Endometrial microvascular endothelial cells (primary cell): Measurements from ENCODE around the gene HLCS. TPM values are rescaled to one million over a fixed set of nuclear protein-coding genes. Genes with fewer than 3 reads are reported as not detected.

ENCODE experiments used
- in situ Hi-C: cut with HindIII; loops from 2 replicates; pipeline ENCODE4 v1.10.0; 2017; ENCODE audit warnings: low sequenced_read_pairs, low pct_unique_long_range_greater_than_20kb; ENCODE audit errors: inconsistent ontology term
- total RNA-seq: library from RNA; depleted of rRNA; stranded (reverse); fragments of >200 nt; gene quantifications from one replicate; pipeline ENCODE4 v1.2.3, GENCODE V29; 2015; ENCODE audit errors: inconsistent ontology term

HLCS gene
- total RNA-seq, 1 donor from 2014 or later = 29.3 TPM

- in situ Hi-C loops = no loop called here
Measured at GRCh38 chr21:36803051-36803645, 163.3 kb downstream of the HLCS start.

GRCh38 chr21:36800734-36801133, 165.7 kb downstream of the HLCS start:
- in situ Hi-C loops = no loop called here

- in situ Hi-C loops = no loop called here
Measured at GRCh38 chr21:36799869-36800268, 166.6 kb downstream of the HLCS start.

GRCh38 chr21:36798491-36798890, 168.0 kb downstream of the HLCS start:
- in situ Hi-C loops = no loop called here

- in situ Hi-C loops = no loop called here
Measured at GRCh38 chr21:36796070-36796469, 170.4 kb downstream of the HLCS start.

GRCh38 chr21:36792505-36792967, 173.9 kb downstream of the HLCS start:
- in situ Hi-C loops = no loop called here

- in situ Hi-C loops = no loop called here
Measured at GRCh38 chr21:36791695-36792470, 174.6 kb downstream of the HLCS start.

- in situ Hi-C loops = no loop called here
Measured at GRCh38 chr21:36791180-36791579, 175.3 kb downstream of the HLCS start.

GRCh38 chr21:36790616-36791015, 175.9 kb downstream of the HLCS start:
- in situ Hi-C loops = no loop called here

- in situ Hi-C loops = no loop called here
Measured at GRCh38 chr21:36788120-36788638, 178.3 kb downstream of the HLCS start.

- in situ Hi-C loops = no loop called here
Measured at GRCh38 chr21:36786186-36786585, 180.3 kb downstream of the HLCS start.

- in situ Hi-C loops = no loop called here
Measured at GRCh38 chr21:36785615-36786014, 180.9 kb downstream of the HLCS start.

- in situ Hi-C loops = no loop called here
Measured at GRCh38 chr21:36784947-36785346, 181.5 kb downstream of the HLCS start.

- in situ Hi-C loops = no loop called here
Measured at GRCh38 chr21:36783612-36784374, 182.7 kb downstream of the HLCS start.

- in situ Hi-C loops = no loop called here
Measured at GRCh38 chr21:36780861-36781260, 185.6 kb downstream of the HLCS start.

- in situ Hi-C loops = no loop called here
Measured at GRCh38 chr21:36776981-36777617, 189.4 kb downstream of the HLCS start.

GRCh38 chr21:36773995-36774394, 192.5 kb downstream of the HLCS start:
- in situ Hi-C loops = no loop called here

- in situ Hi-C loops = no loop called here
Measured at GRCh38 chr21:36773117-36773516, 193.4 kb downstream of the HLCS start.
